Parathyroid adenoma (tissue), 2 donors: ENCODE results near the gene SSX4.
"Not testable (repeated sequence)": the region's sequence is repeated elsewhere in the genome, so short reads cannot be mapped to it uniquely, and the experiment has no call there.

Source experiments
- H2AFZ ChIP-seq: fragments of 300-600 bp; sonication (generic); one replicate; pipeline ENCODE4 v1.7.0; 2017; ENCODE audit warnings: antibody characterized with exemption, mild to moderate bottlenecking
- H3K27ac ChIP-seq: fragments of 300-600 bp; sonication (generic); one replicate; pipeline ENCODE4 v1.7.0; 2017
- H3K27me3 ChIP-seq: fragments of 300-600 bp; sonication (generic); one replicate; pipeline ENCODE4 v1.7.0; 2017; ENCODE audit warnings: low read length; ENCODE audit not compliant: control insufficient read depth, insufficient read depth
- H3K36me3 ChIP-seq: fragments of 300-600 bp; sonication (generic); one replicate; pipeline ENCODE4 v1.7.0; 2017; ENCODE audit warnings: low read length; ENCODE audit not compliant: control insufficient read depth, insufficient read depth
- H3K4me1 ChIP-seq: fragments of 300-600 bp; sonication (generic); one replicate; pipeline ENCODE4 v1.7.0; 2017; ENCODE audit warnings: control low read depth
- H3K4me2 ChIP-seq: fragments of 300-600 bp; sonication (generic); one replicate; pipeline ENCODE4 v1.7.0; 2017; ENCODE audit warnings: low read length
- H3K4me3 ChIP-seq: fragments of 300-600 bp; sonication (generic); one replicate; pipeline ENCODE4 v1.7.0; 2017; ENCODE audit warnings: low read depth, low read length
- H3K79me2 ChIP-seq: fragments of 300-600 bp; sonication (generic); one replicate; pipeline ENCODE4 v1.7.0; 2017; ENCODE audit warnings: control low read depth
- H3K9ac ChIP-seq: fragments of 300-600 bp; sonication (generic); one replicate; pipeline ENCODE4 v1.7.0; 2017; ENCODE audit warnings: mild to moderate bottlenecking
- H3K9me3 ChIP-seq: fragments of 300-600 bp; sonication (generic); one replicate; pipeline ENCODE4 v1.7.0; 2017; ENCODE audit warnings: low read length; ENCODE audit not compliant: control insufficient read depth
- TF ChIP-seq, protein P1 (sequence below): fragments of 300-600 bp; sonication (generic); IDR thresholded peaks from one replicate; pipeline ENCODE4 v1.7.0; 2017; ENCODE audit warnings: antibody characterized with exemption, mild to moderate bottlenecking
- donor health status: primary hyperparathyroidism.

The SSX4 gene, protein sequence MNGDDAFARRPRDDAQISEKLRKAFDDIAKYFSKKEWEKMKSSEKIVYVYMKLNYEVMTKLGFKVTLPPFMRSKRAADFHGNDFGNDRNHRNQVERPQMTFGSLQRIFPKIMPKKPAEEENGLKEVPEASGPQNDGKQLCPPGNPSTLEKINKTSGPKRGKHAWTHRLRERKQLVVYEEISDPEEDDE

DNA sequence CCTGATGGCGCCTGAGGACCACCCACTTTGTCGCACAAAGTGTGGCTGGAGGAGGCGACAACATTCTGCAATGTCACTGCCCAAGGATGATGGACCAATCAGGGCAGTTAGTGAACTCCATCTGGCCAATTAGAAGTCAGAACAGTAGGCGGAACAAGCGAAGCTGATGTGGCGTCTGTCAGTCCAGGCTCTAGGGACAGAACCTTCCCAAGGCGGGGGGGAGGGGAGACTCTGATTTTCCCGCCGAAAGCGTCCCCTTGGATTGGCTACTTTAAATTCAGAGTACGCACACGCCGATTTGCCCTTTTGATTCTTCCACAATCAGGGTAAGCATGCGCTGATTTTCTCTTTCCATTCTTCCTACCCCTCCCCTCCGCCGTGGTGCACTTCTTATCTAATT lies at the start of gene SSX4:
SSX4 (plus strand) TSS at position 301 of the 400 bp plus-strand sequence. CDS start 515 bp downstream, outside the sequence.
- H3K4me2 ChIP-seq, H3K9ac ChIP-seq, H3K27me3 ChIP-seq: not testable (repeated sequence)

DNA sequence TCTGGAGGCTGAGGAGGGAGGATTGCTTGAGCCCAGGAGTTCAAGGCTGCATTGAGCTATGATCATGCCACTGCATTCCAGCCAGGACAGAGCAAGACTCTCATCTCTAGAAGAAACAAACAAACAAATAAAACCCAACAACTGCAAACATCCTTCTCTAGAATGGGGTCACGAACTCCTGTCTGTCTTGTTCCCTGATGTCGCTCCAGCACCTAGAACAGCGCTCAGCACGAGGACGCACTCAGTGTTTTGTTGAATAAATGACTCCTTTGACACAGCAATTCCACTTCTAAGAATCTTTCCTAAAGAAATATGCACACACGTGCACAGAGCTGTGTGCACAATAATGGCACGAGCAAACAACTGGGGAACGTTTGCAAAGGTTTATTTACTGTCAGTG lies 37.3 kb upstream of the SSX4 start:
- H2AFZ ChIP-seq, H3K4me3 ChIP-seq, H3K27me3 ChIP-seq, H3K9ac ChIP-seq, H3K36me3 ChIP-seq, H3K9me3 ChIP-seq, H3K79me2 ChIP-seq, H3K4me1 ChIP-seq, H3K27ac ChIP-seq, H3K4me2 ChIP-seq: not testable (repeated sequence)

More for the DNA sequence above, at the start of gene SSX4:
- not testable (repeated sequence) for H3K79me2 ChIP-seq, H3K4me1 ChIP-seq, H3K36me3 ChIP-seq, H3K4me3 ChIP-seq, H2AFZ ChIP-seq, H3K9me3 ChIP-seq, H3K27ac ChIP-seq

DNA sequence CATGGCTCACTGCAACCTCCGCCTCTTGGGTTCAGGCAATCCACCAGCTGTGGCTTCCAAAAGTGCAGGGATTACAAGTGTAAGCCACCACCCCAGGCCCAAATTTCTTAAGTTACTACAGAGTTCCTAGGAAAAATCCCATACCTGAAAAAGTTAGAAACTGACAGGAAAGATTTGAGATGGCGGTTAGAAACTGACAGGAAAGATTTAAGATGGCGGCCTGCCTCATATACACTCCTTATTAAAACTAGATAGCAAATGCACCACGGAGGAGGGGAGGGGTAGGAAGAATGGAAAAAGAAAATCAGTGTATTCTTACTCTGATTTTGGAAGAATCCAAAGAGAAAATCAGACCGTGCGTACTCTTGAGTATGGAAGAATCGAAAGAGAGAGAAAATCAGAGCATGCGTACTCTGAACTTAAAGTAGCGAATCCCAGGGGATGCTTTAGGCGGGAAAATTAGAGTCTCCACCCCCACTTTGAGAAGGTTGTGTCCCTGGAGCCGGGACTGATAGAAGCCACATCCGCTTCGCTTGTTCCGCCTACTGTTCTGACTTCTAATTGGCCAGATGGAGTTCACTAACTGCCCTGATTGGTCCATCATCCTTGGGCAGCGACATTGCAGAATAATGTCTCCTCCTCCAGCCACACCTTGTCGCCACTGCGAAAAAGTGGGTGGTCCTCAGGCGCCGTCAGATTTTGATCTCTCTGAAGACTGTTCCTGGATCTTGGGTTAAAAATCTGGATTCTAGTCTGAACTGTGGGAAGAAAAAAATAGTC lies 26.8 kb upstream of the SSX4 start, which contains the start of gene SSX3:
SSX3 (minus strand) TSS at position 389 of the 780 bp plus-strand sequence. CDS start 1,454 bp downstream, outside the sequence.
- not testable (repeated sequence) for H2AFZ ChIP-seq, H3K4me1 ChIP-seq, H3K4me2 ChIP-seq, H3K27ac ChIP-seq, H3K79me2 ChIP-seq, H3K36me3 ChIP-seq, H3K4me3 ChIP-seq, H3K27me3 ChIP-seq, H3K9ac ChIP-seq, H3K9me3 ChIP-seq

DNA sequence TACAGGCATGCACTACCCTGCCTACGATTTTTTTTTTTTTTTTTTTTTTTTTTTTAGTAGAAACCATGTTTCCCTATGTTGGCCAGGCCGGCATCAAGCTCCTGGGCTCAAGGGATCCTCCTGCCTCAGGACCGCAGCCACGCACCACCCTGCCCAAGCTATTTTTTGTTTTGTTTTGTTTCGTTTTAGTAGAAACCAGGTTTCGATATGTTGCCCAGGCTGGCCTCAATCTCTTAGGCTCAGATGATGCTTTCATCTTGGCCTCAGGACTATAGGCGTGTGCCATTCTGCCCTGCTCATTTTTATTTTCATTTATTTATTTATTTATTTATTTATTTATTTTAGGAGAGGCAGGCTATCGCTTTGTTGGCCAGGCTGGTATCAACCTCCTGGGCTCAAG lies 25.7 kb upstream of the SSX4 start:
- no peak overlapping the region for H2AFZ ChIP-seq

DNA sequence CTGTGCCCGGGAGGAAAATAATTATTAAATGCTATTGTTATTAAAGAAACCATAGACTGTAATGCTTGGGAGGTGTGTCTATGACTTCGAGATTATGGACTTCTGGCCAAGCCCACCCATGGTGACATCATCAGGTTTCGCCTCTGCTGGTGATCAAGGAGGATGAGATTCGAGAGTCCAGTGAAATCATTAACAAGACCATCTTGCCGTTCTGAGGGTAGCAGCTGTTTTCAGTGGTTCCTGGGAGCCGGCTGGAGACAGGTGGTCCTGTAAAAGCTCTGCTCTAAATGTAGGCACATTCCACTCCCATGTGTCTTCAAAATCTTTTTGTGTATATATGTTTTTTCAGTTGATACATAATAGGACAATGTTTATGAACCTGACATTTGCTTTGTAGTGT lies 24.1 kb upstream of the SSX4 start:
- H3K4me1 ChIP-seq, H3K4me2 ChIP-seq, H3K36me3 ChIP-seq, H3K27ac ChIP-seq, H3K9me3 ChIP-seq, H3K4me3 ChIP-seq, H2AFZ ChIP-seq, H3K9ac ChIP-seq, H3K79me2 ChIP-seq, H3K27me3 ChIP-seq: not testable (repeated sequence)

More for the DNA sequence above, 25.7 kb upstream of the SSX4 start:
- TF ChIP-seq, protein P1, sequence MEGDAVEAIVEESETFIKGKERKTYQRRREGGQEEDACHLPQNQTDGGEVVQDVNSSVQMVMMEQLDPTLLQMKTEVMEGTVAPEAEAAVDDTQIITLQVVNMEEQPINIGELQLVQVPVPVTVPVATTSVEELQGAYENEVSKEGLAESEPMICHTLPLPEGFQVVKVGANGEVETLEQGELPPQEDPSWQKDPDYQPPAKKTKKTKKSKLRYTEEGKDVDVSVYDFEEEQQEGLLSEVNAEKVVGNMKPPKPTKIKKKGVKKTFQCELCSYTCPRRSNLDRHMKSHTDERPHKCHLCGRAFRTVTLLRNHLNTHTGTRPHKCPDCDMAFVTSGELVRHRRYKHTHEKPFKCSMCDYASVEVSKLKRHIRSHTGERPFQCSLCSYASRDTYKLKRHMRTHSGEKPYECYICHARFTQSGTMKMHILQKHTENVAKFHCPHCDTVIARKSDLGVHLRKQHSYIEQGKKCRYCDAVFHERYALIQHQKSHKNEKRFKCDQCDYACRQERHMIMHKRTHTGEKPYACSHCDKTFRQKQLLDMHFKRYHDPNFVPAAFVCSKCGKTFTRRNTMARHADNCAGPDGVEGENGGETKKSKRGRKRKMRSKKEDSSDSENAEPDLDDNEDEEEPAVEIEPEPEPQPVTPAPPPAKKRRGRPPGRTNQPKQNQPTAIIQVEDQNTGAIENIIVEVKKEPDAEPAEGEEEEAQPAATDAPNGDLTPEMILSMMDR: no peak
- no peak overlapping the region for H3K4me3 ChIP-seq
- H3K9ac ChIP-seq: no peak overlapping the region
- H3K36me3 ChIP-seq: no peaks in the 10 kb centered on the region
- no peak overlapping the region for H3K27ac ChIP-seq
- H3K4me2 ChIP-seq: no peak overlapping the region
- no peaks in the 10 kb centered on the region for H3K9me3 ChIP-seq
- no peaks in the 10 kb centered on the region for H3K27me3 ChIP-seq
- no peaks in the 10 kb centered on the region for H3K4me1 ChIP-seq
- no peaks in the 10 kb centered on the region for H3K79me2 ChIP-seq

DNA sequence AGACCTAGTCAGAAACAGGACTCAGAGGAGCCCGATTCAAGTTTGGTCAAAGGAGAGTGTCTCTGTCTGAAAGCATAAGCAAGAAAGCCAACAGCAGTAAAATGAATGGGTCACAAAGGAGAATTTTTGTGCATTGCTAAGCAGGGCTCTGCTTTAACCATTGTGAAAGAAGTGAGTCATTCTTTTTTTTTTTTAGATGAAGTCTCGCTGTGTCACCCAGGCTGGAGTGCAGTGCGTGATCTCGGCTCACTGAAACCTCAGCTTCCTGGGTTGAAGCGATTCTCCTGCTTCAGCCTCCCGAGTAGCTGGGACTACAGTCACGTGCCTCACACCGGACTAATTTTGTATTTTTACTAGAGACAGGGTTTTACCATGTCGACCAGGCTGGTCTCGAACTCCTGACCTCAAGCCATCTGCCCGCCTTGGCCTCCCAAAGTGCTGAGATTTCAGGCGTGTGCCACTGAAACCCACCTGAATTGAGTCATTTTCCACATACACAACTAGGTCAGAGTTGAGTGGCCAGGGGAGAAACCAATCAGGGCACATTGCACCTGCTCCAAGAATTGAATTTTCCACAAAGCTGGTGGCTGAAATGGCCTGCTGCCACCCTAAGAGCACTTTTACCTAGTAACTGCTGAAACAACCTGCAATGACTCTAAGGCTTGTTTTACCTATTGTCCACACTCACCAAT lies 15.5 kb upstream of the SSX4 start:
- not testable (repeated sequence) for H3K9me3 ChIP-seq, H3K4me3 ChIP-seq, H3K4me1 ChIP-seq, H3K27me3 ChIP-seq, H3K9ac ChIP-seq, H3K27ac ChIP-seq, H2AFZ ChIP-seq, H3K79me2 ChIP-seq, H3K4me2 ChIP-seq, H3K36me3 ChIP-seq

DNA sequence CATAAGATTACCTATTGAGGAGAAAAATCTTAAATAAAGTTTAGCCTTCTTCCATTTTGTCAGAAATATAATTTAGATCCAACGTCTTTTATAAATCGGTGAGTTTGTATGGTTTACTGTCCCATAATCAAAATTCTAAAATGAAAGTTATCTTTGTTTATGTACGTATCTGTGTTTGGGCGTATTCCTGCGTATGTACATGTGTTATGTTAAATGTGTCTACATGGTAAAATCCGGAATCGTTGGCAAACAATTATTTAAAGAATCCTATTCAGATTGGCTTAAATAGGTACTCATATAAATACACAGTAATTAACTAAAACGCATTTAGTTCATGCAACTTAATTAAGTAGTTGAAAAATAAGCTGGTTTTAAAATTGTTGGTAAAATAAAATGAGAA lies 12.9 kb upstream of the SSX4 start:
- H3K9me3 ChIP-seq, H2AFZ ChIP-seq, H3K79me2 ChIP-seq, H3K4me1 ChIP-seq, H3K36me3 ChIP-seq, H3K4me2 ChIP-seq, H3K4me3 ChIP-seq, H3K27me3 ChIP-seq, H3K9ac ChIP-seq, H3K27ac ChIP-seq: not testable (repeated sequence)

DNA sequence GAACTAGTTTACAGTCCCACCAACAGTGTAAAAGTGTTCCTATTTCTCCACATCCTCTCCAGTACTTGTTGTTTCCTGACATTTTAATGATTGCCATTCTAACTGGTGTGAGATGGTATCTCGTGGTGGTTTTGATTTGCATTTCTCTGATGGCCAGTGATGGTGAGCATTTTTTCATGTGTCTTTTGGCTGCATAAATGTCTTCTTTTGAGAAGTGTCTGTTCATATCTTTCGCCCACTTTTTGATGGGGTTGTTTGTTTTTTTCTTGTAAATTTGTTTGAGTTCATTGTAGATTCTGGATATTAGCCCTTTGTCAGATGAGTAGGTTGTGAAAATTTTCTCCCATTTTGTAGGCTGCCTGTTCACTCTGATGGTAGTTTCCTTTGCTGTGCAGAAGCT lies 13.6 kb downstream of the SSX4 start:
- H3K4me2 ChIP-seq, H2AFZ ChIP-seq, H3K79me2 ChIP-seq, H3K27me3 ChIP-seq, H3K9me3 ChIP-seq, H3K36me3 ChIP-seq, H3K4me3 ChIP-seq, H3K27ac ChIP-seq, H3K4me1 ChIP-seq, H3K9ac ChIP-seq: not testable (repeated sequence)

DNA sequence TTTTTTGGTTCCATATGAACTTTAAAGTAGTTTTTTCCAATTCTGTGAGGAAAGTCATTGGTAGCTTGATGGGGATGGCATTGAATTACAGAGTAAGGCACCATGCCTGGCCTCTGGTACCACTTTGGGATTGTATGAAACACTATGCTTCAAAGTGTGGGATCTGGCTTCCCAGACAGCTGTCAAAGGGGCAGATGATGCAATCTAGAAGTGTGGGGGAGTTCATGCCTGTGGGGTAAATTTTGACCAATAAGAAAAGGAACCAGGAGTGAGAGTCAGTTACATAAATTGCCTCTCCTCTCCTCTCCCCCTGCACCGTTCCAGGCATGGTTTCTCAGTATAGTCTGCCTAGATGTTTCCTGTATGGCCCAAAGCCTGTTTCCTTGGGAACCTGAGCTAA lies 14.5 kb downstream of the SSX4 start:
- H3K4me3 ChIP-seq, H3K79me2 ChIP-seq, H3K4me2 ChIP-seq, H3K4me1 ChIP-seq, H2AFZ ChIP-seq, H3K27me3 ChIP-seq, H3K27ac ChIP-seq, H3K9me3 ChIP-seq, H3K36me3 ChIP-seq, H3K9ac ChIP-seq: not testable (repeated sequence)

DNA sequence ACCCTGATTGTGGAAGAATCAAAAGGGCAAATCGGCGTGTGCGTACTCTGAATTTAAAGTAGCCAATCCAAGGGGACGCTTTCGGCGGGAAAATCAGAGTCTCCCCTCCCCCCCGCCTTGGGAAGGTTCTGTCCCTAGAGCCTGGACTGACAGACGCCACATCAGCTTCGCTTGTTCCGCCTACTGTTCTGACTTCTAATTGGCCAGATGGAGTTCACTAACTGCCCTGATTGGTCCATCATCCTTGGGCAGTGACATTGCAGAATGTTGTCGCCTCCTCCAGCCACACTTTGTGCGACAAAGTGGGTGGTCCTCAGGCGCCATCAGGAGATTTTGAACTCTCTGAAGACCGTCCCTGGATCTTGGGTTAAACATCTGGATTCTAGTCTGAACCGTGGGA lies 28.5 kb downstream of the SSX4 start, which contains the start of gene SSX4B:
SSX4B (minus strand) TSS at position 101 of the 400 bp plus-strand sequence. CDS start 588 bp downstream, outside the sequence.
- not testable (repeated sequence) for H3K79me2 ChIP-seq, H3K4me1 ChIP-seq

More for the DNA sequence above, 28.5 kb downstream of the SSX4 start, which contains the start of gene SSX4B:
- not testable (repeated sequence) for H3K36me3 ChIP-seq, H3K9ac ChIP-seq, H3K27me3 ChIP-seq, H3K27ac ChIP-seq, H3K9me3 ChIP-seq, H3K4me3 ChIP-seq, H2AFZ ChIP-seq, H3K4me2 ChIP-seq
